HG03469 (cell line): Measurements from ENCODE around the gene MGAT4A.
"Not testable (repeated sequence)": the region's sequence is repeated elsewhere in the genome, so short reads cannot be mapped to it uniquely, and the experiment has no call there.

Experiments used
- ATAC-seq: cut with Tn5 transposase; IDR thresholded peaks from one replicate; pipeline ENCODE4 v1.9.1; 2021; ENCODE audit warnings: mild to moderate bottlenecking, moderate library complexity, moderate number of reproducible peaks; ENCODE audit not compliant: unreplicated experiment

The MGAT4A gene

GRCh38 chr2:98664323-98664722 lies 66.6 kb downstream of the MGAT4A start:
- ATAC-seq, result no peak

GRCh38 chr2:98663511-98664090 lies 67.3 kb downstream of the MGAT4A start:
- no peak for ATAC-seq

GRCh38 chr2:98659491-98659840 lies 71.5 kb downstream of the MGAT4A start:
- not testable (repeated sequence) for ATAC-seq

GRCh38 chr2:98658816-98659490 lies 72.0 kb downstream of the MGAT4A start:
- no peak for ATAC-seq

- no peak for ATAC-seq
Measured at GRCh38 chr2:98656800-98657199, 74.1 kb downstream of the MGAT4A start.

- ATAC-seq, result no peak
Measured at GRCh38 chr2:98654699-98655495, 76.0 kb downstream of the MGAT4A start.

GRCh38 chr2:98650998-98651397 lies 79.9 kb downstream of the MGAT4A start:
- ATAC-seq, result no peak

- no peak for ATAC-seq
Measured at GRCh38 chr2:98649992-98650375, 80.9 kb downstream of the MGAT4A start.

- ATAC-seq, result no peak
Measured at GRCh38 chr2:98649135-98649991, 81.6 kb downstream of the MGAT4A start.

- ATAC-seq, result no peak
Measured at GRCh38 chr2:98648451-98648850, 82.5 kb downstream of the MGAT4A start.

GRCh38 chr2:98647636-98648035 lies 83.3 kb downstream of the MGAT4A start:
- no peak for ATAC-seq

GRCh38 chr2:98643496-98644100 lies 87.3 kb downstream of the MGAT4A start:
- no peak for ATAC-seq

GRCh38 chr2:98637401-98638147 lies 93.4 kb downstream of the MGAT4A start:
- no peak for ATAC-seq

- no peak for ATAC-seq
Measured at GRCh38 chr2:98634406-98635092, 96.4 kb downstream of the MGAT4A start.

GRCh38 chr2:98632351-98632750 lies 98.6 kb downstream of the MGAT4A start:
- no peak for ATAC-seq

GRCh38 chr2:98623657-98624056 lies 107.3 kb downstream of the MGAT4A start:
- ATAC-seq, result no peak

- ATAC-seq, result no peak
Measured at GRCh38 chr2:98617149-98617548, 113.8 kb downstream of the MGAT4A start.

- no peak for ATAC-seq
Measured at GRCh38 chr2:98615481-98615880, 115.5 kb downstream of the MGAT4A start.

GRCh38 chr2:98614024-98614739 lies 116.8 kb downstream of the MGAT4A start:
- no peak for ATAC-seq
